HepG2 (cell line): Measurements from ENCODE around the gene PLEKHG4. TPM values are rescaled to one million over a fixed set of nuclear protein-coding genes. Genes with fewer than 3 reads are reported as not detected.
A peak's percentile ranks its signal among the peaks of the same experiment; 100 is the strongest.

Experiments used
- BRF2 ChIP-seq: sonication (generic); formaldehyde crosslinking; IDR thresholded peaks from 2 replicates; pipeline ENCODE4 v1.8.1; 2022; ENCODE audit warnings: mild to moderate bottlenecking, missing genetic modification reagents
- DNMT3B ChIP-seq: conservative IDR thresholded peaks from 2 replicates; pipeline ENCODE4 v1.6.1; 2016; ENCODE audit warnings: missing biosample characterization, control low read depth
- HNF1A ChIP-seq, 2 experiments: sonication (generic) in 1 of 2; formaldehyde crosslinking in 1 of 2; IDR thresholded peaks; 2 replicates each; pipeline versions ENCODE4 v1.4.0 to v1.6.1; 2016 to 2020; ENCODE audit warnings: borderline replicate concordance in 1 of 2, low read depth in 1 of 2, mild to moderate bottlenecking in 1 of 2, missing genetic modification reagents in 1 of 2
- LRRFIP1 ChIP-seq: sonication (generic); formaldehyde crosslinking; conservative IDR thresholded peaks from 2 replicates; pipeline ENCODE4 v1.4.0; 2020; ENCODE audit warnings: missing genetic modification reagents
- MLX ChIP-seq: IDR thresholded peaks from 2 replicates; pipeline ENCODE4 v1.6.1; 2016
- MYPOP ChIP-seq: sonication (generic); formaldehyde crosslinking; IDR thresholded peaks from 2 replicates; pipeline ENCODE4 v1.8.1; 2023; ENCODE audit warnings: mild to moderate bottlenecking, moderate library complexity, missing genetic modification reagents
- NR2F2 ChIP-seq: IDR thresholded peaks from 2 replicates; pipeline ENCODE4 v1.6.1; 2012; ENCODE audit warnings: low read depth, inconsistent platforms, borderline replicate concordance
- PAWR ChIP-seq: sonication (generic); formaldehyde crosslinking; IDR thresholded peaks from 2 replicates; pipeline ENCODE4 v1.4.0; 2020; ENCODE audit warnings: missing genetic modification reagents, mild to moderate bottlenecking, borderline replicate concordance
- SMAD3 ChIP-seq: sonication (generic); formaldehyde crosslinking; IDR thresholded peaks from 2 replicates; pipeline ENCODE4 v1.4.0; 2020; ENCODE audit warnings: missing genetic modification reagents
- ZBTB8A ChIP-seq: sonication (generic); formaldehyde crosslinking; IDR thresholded peaks from 2 replicates; pipeline ENCODE4 v1.4.0; 2020; ENCODE audit warnings: mild to moderate bottlenecking, low read depth, missing genetic modification reagents, borderline replicate concordance
- ZFP36L2 ChIP-seq: sonication (generic); formaldehyde crosslinking; IDR thresholded peaks from 2 replicates; pipeline ENCODE4 v1.4.0; 2020; ENCODE audit warnings: missing genetic modification reagents
- ZFP62 ChIP-seq: sonication (generic); formaldehyde crosslinking; IDR thresholded peaks from 2 replicates; pipeline ENCODE4 v1.4.0; 2020; ENCODE audit warnings: missing genetic modification reagents
- ZNF281 ChIP-seq: sonication (generic); formaldehyde crosslinking; IDR thresholded peaks from 2 replicates; pipeline ENCODE4 v1.4.0; 2020; ENCODE audit warnings: missing genetic modification reagents, borderline replicate concordance
- ZNF3 ChIP-seq: IDR thresholded peaks from 2 replicates; pipeline ENCODE4 v1.7.0; 2017; ENCODE audit warnings: inconsistent platforms
- ZNF674 ChIP-seq: sonication (generic); formaldehyde crosslinking; IDR thresholded peaks from 2 replicates; pipeline ENCODE4 v1.5.0; 2020; ENCODE audit warnings: low read depth, mild to moderate bottlenecking, missing genetic modification reagents
- ZNF746 ChIP-seq: sonication (generic); formaldehyde crosslinking; IDR thresholded peaks from 2 replicates; pipeline ENCODE4 v1.8.0; 2022; ENCODE audit warnings: mild to moderate bottlenecking, missing genetic modification reagents
- ZNF782 ChIP-seq: sonication (generic); formaldehyde crosslinking; IDR thresholded peaks from 2 replicates; pipeline ENCODE4 v1.4.0; 2020; ENCODE audit warnings: missing genetic modification reagents, mild to moderate bottlenecking, borderline replicate concordance
- polyA plus RNA-seq, 8 experiments: library from polyadenylated mRNA; depleted of rRNA in 3 of 8; stranded (reverse) in 7 of 8; unstranded in 1 of 8; fragments of >200 nt; fragmentation: Illumina TruSeq in 4 of 8; extraction: Trizol in 4 of 8; gene quantifications; 2 replicates each; pipeline versions ENCODE4 v1.2.1 to v1.2.3, GENCODE V29; 2011 to 2016; ENCODE audit warnings: low read depth in 4 of 8, missing spikeins in 1 of 8, mixed read lengths in 1 of 8; ENCODE audit not compliant: insufficient read depth in 1 of 8
- total RNA-seq, 5 experiments: library from RNA; depleted of rRNA; stranded (reverse); fragments of >200 nt; fragmentation: Illumina TruSeq; extraction: Trizol; gene quantifications; 2 replicates each; pipeline ENCODE4 v1.2.3, GENCODE V29; 2016; ENCODE audit warnings: low read depth in 1 of 5

PLEKHG4 gene
- total and polyA plus RNA-seq, 2 of the 13 experiments (the other 11 are each of a cell fraction or from before 2014, with no cell fraction given), result 7.1 to 13.6 TPM

- TF ChIP-seq ZNF281 (no peak), HNF1A (IDR thresholded peaks at IDR 0.05; ENCODE audit: low read depth) (no peak), HNF1A (CRISPR knock-in tag; IDR thresholded peaks at IDR 0.05; ENCODE audit: borderline replicate concordance) (no peak; the same call in 1 of the 2 replicates), BRF2 (CRISPR knock-in tag) (no peak), NR2F2 (peak; percentile 55; the same call in 1 of the 2 replicates), ZFP62 (CRISPR knock-in tag) (no peak), ZNF3 (no peak), MLX (no peak), ZBTB8A (CRISPR knock-in tag) (no peak), LRRFIP1 (no peak), SMAD3 (CRISPR knock-in tag) (peak; percentile 35; the same call in 1 of the 2 replicates), ZFP36L2 (CRISPR knock-in tag) (no peak), ZNF782 (CRISPR knock-in tag) (no peak), MYPOP (CRISPR knock-in tag) (no peak; the same call in 1 of the 2 replicates), PAWR (no peak), DNMT3B (CRISPR knock-in tag) (no peak), ZNF746 (no peak), ZNF674 (no peak)
Observed at GRCh38 chr16:67278773-67279295, 498 bp upstream of the PLEKHG4 start (continued).
